Testis (tissue), 3 donors: Measurements from ENCODE around the gene WDFY4. TPM values are rescaled to one million over a fixed set of nuclear protein-coding genes. Genes with fewer than 3 reads are reported as not detected.

Experiments
- DNase-seq: peaks from one replicate; pipeline ENCODE4 v3.0.0-alpha.2; 2019
- H3K27ac ChIP-seq, 2 donors: fragments of 200-600 bp; sonication (generic); one replicate each; pipeline ENCODE4 v1.5.1; 2019
- H3K27me3 ChIP-seq: fragments of 200-600 bp; sonication (generic); one replicate; pipeline ENCODE4 v1.5.1; 2019
- H3K36me3 ChIP-seq: fragments of 200-600 bp; sonication (generic); one replicate; pipeline ENCODE4 v1.5.1; 2017; ENCODE audit warnings: low read depth; ENCODE audit errors: missing control alignments
- H3K4me1 ChIP-seq: fragments of 200-600 bp; sonication (generic); one replicate; pipeline ENCODE4 v1.5.1; 2019
- H3K4me3 ChIP-seq, 2 donors: fragments of 200-600 bp; sonication (generic); one replicate each; pipeline ENCODE4 v1.5.1; 2017 to 2019
- H3K9me3 ChIP-seq: fragments of 200-600 bp; sonication (generic); one replicate; pipeline ENCODE4 v1.5.1; 2017
- CTCF ChIP-seq, 3 experiments: fragments of 450-650 bp in 2 of 3; fragments of 200-600 bp in 1 of 3; sonication (generic) in 1 of 3; IDR thresholded peaks; one replicate each; pipeline ENCODE4 v1.5.1; 2016 to 2019; ENCODE audit warnings: antibody characterized with exemption in 3 of 3, mild to moderate bottlenecking in 2 of 3, moderate library complexity in 1 of 3
- POLR2A ChIP-seq: fragments of 450-650 bp; IDR thresholded peaks from one replicate; pipeline ENCODE4 v1.6.1; 2017; ENCODE audit warnings: antibody characterized with exemption, mild to moderate bottlenecking, moderate library complexity
- WGBS, 2 donors: methylation state at CpG; one replicate each; pipeline ENCODE4 v1.1.5; 2018; 5-methylcytosine and 5-hydroxymethylcytosine counted together
- intact Hi-C: fragments of 100-400 bp; cut with DNase I; formaldehyde crosslinking; loops from one replicate; pipeline ENCODE4 v1.15.1; 2023; ENCODE audit warnings: low total_unique reads
- polyA plus RNA-seq: library from polyadenylated mRNA; stranded (reverse); fragments of 350-450 nt; fragmentation: Illumina TruSeq; extraction: RNeasy Lipid Tissue Mini Kit (QIAGEN cat#74804); gene quantifications from one replicate; pipeline ENCODE4 v1.2.3, GENCODE V29; 2014; ENCODE audit warnings: low read depth, low replicate concordance; ENCODE audit not compliant: insufficient read depth
- total RNA-seq, 2 donors: library from RNA; depleted of rRNA; stranded (reverse); fragments of >200 nt; gene quantifications; one replicate each; pipeline ENCODE4 v1.2.3, GENCODE V29; 2016

The WDFY4 gene
- total and polyA plus RNA-seq, 3 donors from 2014 or later: 10.2 to 21.5 (median 18.4) TPM

DNA sequence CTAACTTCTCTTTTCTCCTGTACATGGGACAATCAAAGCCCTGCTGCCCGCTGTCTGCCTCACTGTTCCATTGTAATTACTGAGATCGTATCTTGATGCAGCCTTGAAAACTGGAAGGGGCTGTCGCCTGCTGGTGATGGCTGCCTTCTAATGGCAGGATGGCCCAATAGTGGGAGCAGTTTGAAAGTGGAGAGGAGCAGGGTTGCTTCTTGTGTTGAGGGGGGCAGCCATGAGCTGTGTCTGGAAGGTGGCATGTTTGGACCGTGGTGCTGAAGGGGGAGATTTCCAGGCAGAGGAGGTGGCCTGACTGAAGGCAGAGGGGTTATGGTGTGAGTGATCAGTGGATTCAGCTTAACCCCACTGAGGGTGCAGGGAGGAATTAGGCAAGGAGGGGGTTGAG, 8.1 kb downstream of the WDFY4 start:
- WGBS, 2 donors: 90 to 91% methylated on average over 4 of the region's 4 CpGs
- intact Hi-C loops: no loop called here
- H3K27me3 ChIP-seq: no peaks in the 10 kb centered on the region
- no peaks in the 10 kb centered on the region for H3K36me3 ChIP-seq
- H3K9me3 ChIP-seq: no peaks in the 10 kb centered on the region
- no peak overlapping the region for H3K27ac ChIP-seq
- TF ChIP-seq POLR2A: no peak
- no peak for TF ChIP-seq CTCF (IDR thresholded peaks at IDR 0.05)
- DNase-seq: no peak
- no peak overlapping the region for H3K4me3 ChIP-seq
- H3K4me1 ChIP-seq: no peaks in the 10 kb centered on the region

DNA sequence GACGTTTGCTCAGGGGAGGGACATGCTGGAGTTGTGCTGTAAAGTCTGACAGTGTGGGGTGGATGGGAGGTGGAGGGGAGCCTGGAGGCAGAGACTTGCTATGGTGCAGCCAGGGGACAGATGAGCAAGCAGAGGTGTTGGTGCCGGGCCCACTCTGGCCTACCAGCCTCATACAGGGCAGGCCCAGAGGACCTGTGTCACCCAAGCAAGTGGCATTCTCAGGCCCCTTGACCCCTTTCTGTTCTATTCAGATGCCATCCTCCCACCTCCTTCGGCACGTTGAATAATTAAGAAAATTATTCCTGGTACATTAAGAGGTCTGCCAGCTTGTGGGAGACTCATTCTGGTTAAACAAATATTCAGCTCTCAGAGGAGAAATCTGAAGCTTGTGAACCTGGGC, 8.5 kb downstream of the WDFY4 start:
- intact Hi-C loops: no loop called here
- Histone ChIP-seq H3K4me1 (no peaks in the 10 kb centered on the region), H3K27ac (no peak overlapping the region), H3K36me3 (no peaks in the 10 kb centered on the region), H3K27me3 (no peaks in the 10 kb centered on the region), H3K4me3 (no peak overlapping the region), H3K9me3 (no peaks in the 10 kb centered on the region)
- no peak for TF ChIP-seq CTCF (IDR thresholded peaks at IDR 0.05)
- WGBS, 2 donors: 78 to 89% methylated on average over 4 of the region's 4 CpGs
- DNase-seq: no peak

GRCh38 chr10:48694371-48695030, 9.8 kb downstream of the WDFY4 start:
- H3K4me1 ChIP-seq: no peaks in the 10 kb centered on the region
- no peaks in the 10 kb centered on the region for H3K9me3 ChIP-seq
- no peaks in the 10 kb centered on the region for H3K27me3 ChIP-seq
- DNase-seq: no peak
- intact Hi-C loops: no loop called here
- no peaks in the 10 kb centered on the region for H3K36me3 ChIP-seq
- no peak for TF ChIP-seq CTCF (IDR thresholded peaks at IDR 0.05)
- no peak for TF ChIP-seq POLR2A
- H3K4me3 ChIP-seq: no peak overlapping the region
- H3K27ac ChIP-seq: no peak overlapping the region
- 92 to 94% methylated on average over 7 of the region's 7 CpGs for WGBS, 2 donors

GRCh38 chr10:48695636-48696534, 11.2 kb downstream of the WDFY4 start:
- Histone ChIP-seq H3K9me3 (no peaks in the 10 kb centered on the region), H3K4me3 (no peak overlapping the region), H3K27me3 (no peaks in the 10 kb centered on the region), H3K27ac (no peak overlapping the region), H3K4me1 (no peaks in the 10 kb centered on the region), H3K36me3 (no peaks in the 10 kb centered on the region)
- 85 to 92% methylated on average over 5 to 13 of the region's 13 CpGs for WGBS, 2 donors
- no peak for TF ChIP-seq CTCF (IDR thresholded peaks at IDR 0.05)
- TF ChIP-seq POLR2A: no peak
- intact Hi-C loops: no loop called here
- DNase-seq: no peak
